ENCODE results near the gene NPLOC4. TPM values are rescaled to one million over a fixed set of nuclear protein-coding genes. Genes with fewer than 3 reads are reported as not detected.
A peak's percentile ranks its signal among the peaks of the same experiment; 100 is the strongest.

Gene NPLOC4
- total and polyA plus RNA-seq, 2 of the 13 experiments (the other 11 are each of a cell fraction or from before 2014, with no cell fraction given) = 57.0 to 97.0 TPM

GRCh38 chr17:81519284-81520020 lies 117.5 kb downstream of the NPLOC4 start:
- H3K9me3 ChIP-seq (ENCODE audit: low read length) = no peaks in the 10 kb centered on the region
- WGBS (ENCODE audit: low lambda C conversion rate) = 14% methylated on average over 16 of the region's 61 CpGs
- H3K27me3 ChIP-seq (ENCODE audit: control insufficient read depth in 1 of 2, insufficient read depth in 2 of 2, low read length in 2 of 2) = peaks cover 2 to 43% of the 10 kb centered on the region in 2 experiments; a peak in 4 of 5 replicates
- H3K27ac ChIP-seq (ENCODE audit: extremely low read length, insufficient read depth, low read length) = no peak overlapping the region
- DNase-seq (ENCODE audit: low spot score) (no peak), FAIRE-seq (no peak), ATAC-seq (peak; percentile 47)
- no peak overlapping the region for H2AFZ ChIP-seq (ENCODE audit: low read length)
- no TSS peak for BruUV-seq (replicated peaks)
- H3K4me1 ChIP-seq (ENCODE audit: insufficient read depth, low read length) = peaks cover 52% of the 10 kb centered on the region
- no peaks in the 10 kb centered on the region for H3K36me3 ChIP-seq (replicated peaks in 1 of 2; ENCODE audit: control insufficient read depth in 1 of 2, insufficient read depth in 2 of 2, low read length in 2 of 2)
- H3K9ac ChIP-seq (ENCODE audit: insufficient read depth, low read depth, low read length) = peak overlapping the region; percentile 50
- no peaks in the 10 kb centered on the region for H4K20me1 ChIP-seq (ENCODE audit: insufficient read depth, low read length)
- CTCF ChIA-PET (ENCODE audit: low intra/inter-chr PET ratio, low total read pairs) = interaction anchor here (1.2 kb wide), 1 partner anchor 82 kb away, joined by 3 read pairs; no protein-coding TSS in a partner anchor
- POLR2A ChIA-PET = interaction anchor here (0.6 to 2.2 kb wide), 5 partner anchors 9 to 280 kb away, joined by 3 to 16 read pairs (median 5); partner anchors contain the start of genes FAAP100, NDUFAF8 and TEPSIN
- intact Hi-C loops (cut with micrococcal nuclease; ENCODE audit: unreplicated experiment) = loop anchor here (10.0 kb wide), 1 partner anchor 125 kb away; the partner anchor contains the start of gene BAHCC1
- H3K4me3 ChIP-seq (replicated peaks in 1 of 3; ENCODE audit: insufficient read depth in 1 of 3, low read depth in 2 of 3, low read length in 3 of 3) = peak overlapping the region; percentile 35 to 75 (median 56)
- no peaks in the 10 kb centered on the region for H3K79me2 ChIP-seq (ENCODE audit: insufficient read depth, low read length)
- peak overlapping the region; percentile 79 for H3K4me2 ChIP-seq (ENCODE audit: low read depth, low read length)
- in situ Hi-C loops (cut with HindIII; ENCODE audit: extremely low pct_ligation_motif_present, low pct_unique_long_range_greater_than_20kb) = no loop called here
- TF ChIP-seq GLI4 (CRISPR knock-in tag; IDR thresholded peaks at IDR 0.05; ENCODE audit: borderline replicate concordance) (no peak; the same call in 1 of the 2 replicates), MEF2D (CRISPR knock-in tag; IDR thresholded peaks at IDR 0.05) (no peak), SMARCC2 (IDR thresholded peaks at IDR 0.05) (no peak), ZXDC (CRISPR knock-in tag; IDR thresholded peaks at IDR 0.05) (no peak; the same call in 1 of the 2 replicates), KDM4B (CRISPR knock-in tag; IDR thresholded peaks at IDR 0.05) (no peak), MBNL3 (CRISPR knock-in tag; conservative IDR thresholded peaks at IDR 0.05) (no peak), ZNF343 (CRISPR knock-in tag; IDR thresholded peaks at IDR 0.05) (peak; percentile 94), CEBPB (IDR thresholded peaks at IDR 0.05; ENCODE audit: borderline replicate concordance, low read depth, low read length) (no peak), NBN (conservative IDR thresholded peaks at IDR 0.05) (no peak), ZNF354B (CRISPR knock-in tag; IDR thresholded peaks at IDR 0.05) (0 out of 2 replicates have a peak, but pooled peaks have one; percentile 24), ZNF274 (CRISPR knock-in tag; IDR thresholded peaks at IDR 0.05) (peak; percentile 39; the same call in 1 of the 2 replicates), GATAD2A (CRISPR knock-in tag; IDR thresholded peaks at IDR 0.05) (peak; percentile 54), ZNF589 (CRISPR knock-in tag; conservative IDR thresholded peaks at IDR 0.05) (0 out of 2 replicates have a peak, but pooled peaks have one; percentile 57), TAF15 (IDR thresholded peaks at IDR 0.05; ENCODE audit: low read depth, low read length, poor library complexity, severe bottlenecking) (no peak)
- TF ChIP-seq, protein P1, sequence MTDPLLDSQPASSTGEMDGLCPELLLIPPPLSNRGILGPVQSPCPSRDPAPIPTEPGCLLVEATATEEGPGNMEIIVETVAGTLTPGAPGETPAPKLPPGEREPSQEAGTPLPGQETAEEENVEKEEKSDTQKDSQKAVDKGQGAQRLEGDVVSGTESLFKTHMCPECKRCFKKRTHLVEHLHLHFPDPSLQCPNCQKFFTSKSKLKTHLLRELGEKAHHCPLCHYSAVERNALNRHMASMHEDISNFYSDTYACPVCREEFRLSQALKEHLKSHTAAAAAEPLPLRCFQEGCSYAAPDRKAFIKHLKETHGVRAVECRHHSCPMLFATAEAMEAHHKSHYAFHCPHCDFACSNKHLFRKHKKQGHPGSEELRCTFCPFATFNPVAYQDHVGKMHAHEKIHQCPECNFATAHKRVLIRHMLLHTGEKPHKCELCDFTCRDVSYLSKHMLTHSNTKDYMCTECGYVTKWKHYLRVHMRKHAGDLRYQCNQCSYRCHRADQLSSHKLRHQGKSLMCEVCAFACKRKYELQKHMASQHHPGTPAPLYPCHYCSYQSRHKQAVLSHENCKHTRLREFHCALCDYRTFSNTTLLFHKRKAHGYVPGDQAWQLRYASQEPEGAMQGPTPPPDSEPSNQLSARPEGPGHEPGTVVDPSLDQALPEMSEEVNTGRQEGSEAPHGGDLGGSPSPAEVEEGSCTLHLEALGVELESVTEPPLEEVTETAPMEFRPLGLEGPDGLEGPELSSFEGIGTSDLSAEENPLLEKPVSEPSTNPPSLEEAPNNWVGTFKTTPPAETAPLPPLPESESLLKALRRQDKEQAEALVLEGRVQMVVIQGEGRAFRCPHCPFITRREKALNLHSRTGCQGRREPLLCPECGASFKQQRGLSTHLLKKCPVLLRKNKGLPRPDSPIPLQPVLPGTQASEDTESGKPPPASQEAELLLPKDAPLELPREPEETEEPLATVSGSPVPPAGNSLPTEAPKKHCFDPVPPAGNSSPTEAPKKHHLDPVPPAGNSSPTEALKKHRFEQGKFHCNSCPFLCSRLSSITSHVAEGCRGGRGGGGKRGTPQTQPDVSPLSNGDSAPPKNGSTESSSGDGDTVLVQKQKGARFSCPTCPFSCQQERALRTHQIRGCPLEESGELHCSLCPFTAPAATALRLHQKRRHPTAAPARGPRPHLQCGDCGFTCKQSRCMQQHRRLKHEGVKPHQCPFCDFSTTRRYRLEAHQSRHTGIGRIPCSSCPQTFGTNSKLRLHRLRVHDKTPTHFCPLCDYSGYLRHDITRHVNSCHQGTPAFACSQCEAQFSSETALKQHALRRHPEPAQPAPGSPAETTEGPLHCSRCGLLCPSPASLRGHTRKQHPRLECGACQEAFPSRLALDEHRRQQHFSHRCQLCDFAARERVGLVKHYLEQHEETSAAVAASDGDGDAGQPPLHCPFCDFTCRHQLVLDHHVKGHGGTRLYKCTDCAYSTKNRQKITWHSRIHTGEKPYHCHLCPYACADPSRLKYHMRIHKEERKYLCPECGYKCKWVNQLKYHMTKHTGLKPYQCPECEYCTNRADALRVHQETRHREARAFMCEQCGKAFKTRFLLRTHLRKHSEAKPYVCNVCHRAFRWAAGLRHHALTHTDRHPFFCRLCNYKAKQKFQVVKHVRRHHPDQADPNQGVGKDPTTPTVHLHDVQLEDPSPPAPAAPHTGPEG (CRISPR knock-in tag; IDR thresholded peaks at IDR 0.05) = no peak

Data from HepG2 (cell line).